ENCODE results near the gene IBA57. TPM values are rescaled to one million over a fixed set of nuclear protein-coding genes. Genes with fewer than 3 reads are reported as not detected.

Gene IBA57
- total RNA-seq, 2 experiments from 2014 or later = 9.1 to 9.9 TPM

- intact Hi-C loops (cut with micrococcal nuclease; ENCODE audit: unreplicated experiment) = no loop called here
These were observed 8.5 kb upstream of the IBA57 start for GRCh38 chr1:228156941-228157728.

DNA sequence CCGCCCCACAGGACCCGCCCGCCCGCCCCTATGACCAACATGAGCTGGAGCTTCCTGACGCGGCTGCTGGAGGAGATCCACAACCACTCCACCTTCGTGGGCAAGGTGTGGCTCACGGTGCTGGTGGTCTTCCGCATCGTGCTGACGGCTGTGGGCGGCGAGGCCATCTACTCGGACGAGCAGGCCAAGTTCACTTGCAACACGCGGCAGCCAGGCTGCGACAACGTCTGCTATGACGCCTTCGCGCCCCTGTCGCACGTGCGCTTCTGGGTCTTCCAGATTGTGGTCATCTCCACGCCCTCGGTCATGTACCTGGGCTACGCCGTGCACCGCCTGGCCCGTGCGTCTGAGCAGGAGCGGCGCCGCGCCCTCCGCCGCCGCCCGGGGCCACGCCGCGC, 7.9 kb upstream of the IBA57 start:
- no peak for TF ChIP-seq EZH2phosphoT487 (IDR thresholded peaks at IDR 0.05; ENCODE audit: borderline replicate concordance, low read depth, low read length)
- TF ChIP-seq, protein P1, sequence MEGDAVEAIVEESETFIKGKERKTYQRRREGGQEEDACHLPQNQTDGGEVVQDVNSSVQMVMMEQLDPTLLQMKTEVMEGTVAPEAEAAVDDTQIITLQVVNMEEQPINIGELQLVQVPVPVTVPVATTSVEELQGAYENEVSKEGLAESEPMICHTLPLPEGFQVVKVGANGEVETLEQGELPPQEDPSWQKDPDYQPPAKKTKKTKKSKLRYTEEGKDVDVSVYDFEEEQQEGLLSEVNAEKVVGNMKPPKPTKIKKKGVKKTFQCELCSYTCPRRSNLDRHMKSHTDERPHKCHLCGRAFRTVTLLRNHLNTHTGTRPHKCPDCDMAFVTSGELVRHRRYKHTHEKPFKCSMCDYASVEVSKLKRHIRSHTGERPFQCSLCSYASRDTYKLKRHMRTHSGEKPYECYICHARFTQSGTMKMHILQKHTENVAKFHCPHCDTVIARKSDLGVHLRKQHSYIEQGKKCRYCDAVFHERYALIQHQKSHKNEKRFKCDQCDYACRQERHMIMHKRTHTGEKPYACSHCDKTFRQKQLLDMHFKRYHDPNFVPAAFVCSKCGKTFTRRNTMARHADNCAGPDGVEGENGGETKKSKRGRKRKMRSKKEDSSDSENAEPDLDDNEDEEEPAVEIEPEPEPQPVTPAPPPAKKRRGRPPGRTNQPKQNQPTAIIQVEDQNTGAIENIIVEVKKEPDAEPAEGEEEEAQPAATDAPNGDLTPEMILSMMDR (conservative IDR thresholded peaks at IDR 0.05; ENCODE audit: low read length) = no peak
- CTCF ChIA-PET (ENCODE audit: unreplicated experiment) = no interaction called here
- Histone ChIP-seq H3K79me2 (ENCODE audit: insufficient read depth, low read depth, low read length) (no peaks in the 10 kb centered on the region), H3K9me2 (ENCODE audit: insufficient read depth, low read length) (no peaks in the 10 kb centered on the region), H2AFZ (ENCODE audit: low read length) (no peak overlapping the region), H3K4me2 (ENCODE audit: low read length) (no peak overlapping the region), H3K27ac (ENCODE audit: low read depth, low read length, poor library complexity, severe bottlenecking) (no peak overlapping the region), H3K36me3 (ENCODE audit: insufficient read depth, low read length) (no peaks in the 10 kb centered on the region), H4K20me1 (ENCODE audit: insufficient read depth, low read length) (no peaks in the 10 kb centered on the region), H3K4me3 (ENCODE audit: low read depth, low read length, poor library complexity, severe bottlenecking) (no peak overlapping the region), H3K4me1 (ENCODE audit: insufficient read depth, low read length, poor library complexity, severe bottlenecking) (peaks cover 5% of the 10 kb centered on the region), H3K9me3 (ENCODE audit: low read length) (no peaks in the 10 kb centered on the region)
- POLR2A ChIA-PET = interaction anchor here (0.6 to 1.5 kb wide), 2 partner anchors 15 to 65 kb away, joined by 3 to 4 read pairs; no protein-coding TSS in a partner anchor
- no TSS peak for BruUV-seq (replicated peaks)
- intact Hi-C loops (cut with micrococcal nuclease; ENCODE audit: unreplicated experiment) = no loop called here
- no peak for DNase-seq (ENCODE audit: low spot score)

More at GRCh38 chr1:228156941-228157728, 8.5 kb upstream of the IBA57 start:
- TF ChIP-seq EZH2phosphoT487 (IDR thresholded peaks at IDR 0.05; ENCODE audit: borderline replicate concordance, low read depth, low read length) = no peak
- TF ChIP-seq, protein P1 (conservative IDR thresholded peaks at IDR 0.05; ENCODE audit: low read length) = no peak
- H3K4me3 ChIP-seq (ENCODE audit: low read depth, low read length, poor library complexity, severe bottlenecking) = no peak overlapping the region
- no peaks in the 10 kb centered on the region for H3K79me2 ChIP-seq (ENCODE audit: insufficient read depth, low read depth, low read length)
- H3K4me2 ChIP-seq (ENCODE audit: low read length) = no peak overlapping the region
- no peaks in the 10 kb centered on the region for H4K20me1 ChIP-seq (ENCODE audit: insufficient read depth, low read length)
- H3K27ac ChIP-seq (ENCODE audit: low read depth, low read length, poor library complexity, severe bottlenecking) = no peak overlapping the region
- no peaks in the 10 kb centered on the region for H3K9me2 ChIP-seq (ENCODE audit: insufficient read depth, low read length)
- no peaks in the 10 kb centered on the region for H3K36me3 ChIP-seq (ENCODE audit: insufficient read depth, low read length)
- no peaks in the 10 kb centered on the region for H3K9me3 ChIP-seq (ENCODE audit: low read length)
- no peak overlapping the region for H2AFZ ChIP-seq (ENCODE audit: low read length)
- no TSS peak for BruUV-seq (replicated peaks)
- DNase-seq (ENCODE audit: low spot score) = no peak
- CTCF ChIA-PET (ENCODE audit: unreplicated experiment) = no interaction called here
- peaks cover under 1% of the 10 kb centered on the region for H3K4me1 ChIP-seq (ENCODE audit: insufficient read depth, low read length, poor library complexity, severe bottlenecking)
- POLR2A ChIA-PET = interaction anchor here (0.6 to 1.5 kb wide), 2 partner anchors 14 to 66 kb away, joined by 3 to 4 read pairs; no protein-coding TSS in a partner anchor
